PC-3 (cell line): ENCODE measurements around the gene HMCN1.

Experiments
- EZH2 ChIP-seq: fragments of 300-600 bp; sonication (generic); IDR thresholded peaks from one replicate; pipeline ENCODE4 v1.6.1; 2017; ENCODE audit warnings: antibody characterized with exemption, mild to moderate bottlenecking, low read length; ENCODE audit not compliant: unreplicated experiment
- TF ChIP-seq, protein P1 (sequence below): fragments of 300-600 bp; sonication (generic); conservative IDR thresholded peaks from 2 replicates; pipeline ENCODE4 v1.5.1; 2017; ENCODE audit warnings: antibody characterized with exemption, low read depth, mild to moderate bottlenecking, low read length

DNA sequence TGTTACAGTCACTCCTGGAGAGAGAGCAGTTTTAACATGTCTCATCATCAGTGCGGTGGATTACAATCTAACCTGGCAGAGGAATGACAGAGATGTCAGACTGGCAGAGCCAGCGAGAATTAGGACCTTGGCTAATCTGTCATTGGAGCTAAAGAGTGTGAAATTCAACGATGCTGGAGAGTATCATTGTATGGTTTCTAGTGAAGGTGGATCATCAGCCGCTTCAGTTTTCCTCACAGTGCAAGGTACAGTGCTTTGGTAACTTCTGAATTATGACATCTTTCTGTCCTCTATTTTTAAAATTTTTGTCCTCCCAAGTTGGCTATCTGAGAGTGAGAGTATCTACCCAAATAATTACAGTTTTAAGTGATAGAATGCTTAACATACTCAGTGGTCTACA lies 199.4 kb downstream of the HMCN1 start:
- TF ChIP-seq, protein P1, sequence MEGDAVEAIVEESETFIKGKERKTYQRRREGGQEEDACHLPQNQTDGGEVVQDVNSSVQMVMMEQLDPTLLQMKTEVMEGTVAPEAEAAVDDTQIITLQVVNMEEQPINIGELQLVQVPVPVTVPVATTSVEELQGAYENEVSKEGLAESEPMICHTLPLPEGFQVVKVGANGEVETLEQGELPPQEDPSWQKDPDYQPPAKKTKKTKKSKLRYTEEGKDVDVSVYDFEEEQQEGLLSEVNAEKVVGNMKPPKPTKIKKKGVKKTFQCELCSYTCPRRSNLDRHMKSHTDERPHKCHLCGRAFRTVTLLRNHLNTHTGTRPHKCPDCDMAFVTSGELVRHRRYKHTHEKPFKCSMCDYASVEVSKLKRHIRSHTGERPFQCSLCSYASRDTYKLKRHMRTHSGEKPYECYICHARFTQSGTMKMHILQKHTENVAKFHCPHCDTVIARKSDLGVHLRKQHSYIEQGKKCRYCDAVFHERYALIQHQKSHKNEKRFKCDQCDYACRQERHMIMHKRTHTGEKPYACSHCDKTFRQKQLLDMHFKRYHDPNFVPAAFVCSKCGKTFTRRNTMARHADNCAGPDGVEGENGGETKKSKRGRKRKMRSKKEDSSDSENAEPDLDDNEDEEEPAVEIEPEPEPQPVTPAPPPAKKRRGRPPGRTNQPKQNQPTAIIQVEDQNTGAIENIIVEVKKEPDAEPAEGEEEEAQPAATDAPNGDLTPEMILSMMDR: no peak
- no peak for TF ChIP-seq EZH2
